ENCODE data around the gene TUBGCP4.
"Not testable (repeated sequence)": the region's sequence is repeated elsewhere in the genome, so short reads cannot be mapped to it uniquely, and the experiment has no call there.

The TUBGCP4 gene

GRCh38 chr15:43370975-43371974 lies at the start of gene TUBGCP4, which contains the start of gene ZSCAN29:
Gene TUBGCP4, plus strand, starts transcription at chr15:43371101. Its CDS starts 254 bp downstream, at chr15:43371355.
Gene ZSCAN29, minus strand, starts transcription at chr15:43371043. Its CDS starts 1,130 bp downstream, at chr15:43369913.
- DNase-seq, result peak; percentile 74 to 75

- DNase-seq, result no peak
These were observed 45.7 kb upstream of the TUBGCP4 start for GRCh38 chr15:43325039-43325684.

GRCh38 chr15:43329217-43329959 lies 41.5 kb upstream of the TUBGCP4 start:
- DNase-seq, result no peak

GRCh38 chr15:43329960-43330779 lies 40.7 kb upstream of the TUBGCP4 start, which contains the start of gene LCMT2:
Gene LCMT2, minus strand, starts transcription at chr15:43330573. Its CDS starts 84 bp downstream, at chr15:43330489.
- peak; percentile 78 to 86 for DNase-seq

- no peak for DNase-seq
These were observed 40.2 kb upstream of the TUBGCP4 start for GRCh38 chr15:43330780-43331087.

- DNase-seq, result no peak
These were observed 24.6 kb upstream of the TUBGCP4 start for GRCh38 chr15:43346305-43346704.

- DNase-seq, result no peak
These were observed 23.8 kb upstream of the TUBGCP4 start for GRCh38 chr15:43347114-43347513.

GRCh38 chr15:43352693-43353382 lies 18.1 kb upstream of the TUBGCP4 start:
- DNase-seq, result no peak

- no peak for DNase-seq
These were observed 10.1 kb upstream of the TUBGCP4 start for GRCh38 chr15:43360821-43361220.

- DNase-seq, result no peak
These were observed 9.5 kb upstream of the TUBGCP4 start for GRCh38 chr15:43361313-43361903.

GRCh38 chr15:43370310-43370974 lies 459 bp upstream of the TUBGCP4 start:
- DNase-seq, result peak; percentile 4 to 6

- peak; percentile 5 to 10 for DNase-seq
These were observed 5.3 kb downstream of the TUBGCP4 start for GRCh38 chr15:43376017-43376705.

GRCh38 chr15:43378601-43379000 lies 7.7 kb downstream of the TUBGCP4 start:
- DNase-seq, result no peak

- no peak for DNase-seq
These were observed 11.4 kb downstream of the TUBGCP4 start for GRCh38 chr15:43382310-43382709.

- DNase-seq, result no peak
These were observed 12.2 kb downstream of the TUBGCP4 start for GRCh38 chr15:43383070-43383469.

- DNase-seq, result no peak
These were observed 19.8 kb downstream of the TUBGCP4 start for GRCh38 chr15:43390723-43391122.

GRCh38 chr15:43393592-43393991 lies 22.7 kb downstream of the TUBGCP4 start:
- not testable (repeated sequence) for DNase-seq

- no peak for DNase-seq
These were observed 31.4 kb downstream of the TUBGCP4 start for GRCh38 chr15:43402255-43402654.

GRCh38 chr15:43403616-43404015 lies 32.7 kb downstream of the TUBGCP4 start:
- DNase-seq, result no peak

GRCh38 chr15:43404130-43404529 lies 33.2 kb downstream of the TUBGCP4 start:
- DNase-seq, result no peak
